IPS-15b (cell line): Measurements from ENCODE around the gene ROMO1.
"Not testable (repeated sequence)": the region's sequence is repeated elsewhere in the genome, so short reads cannot be mapped to it uniquely, and the experiment has no call there.

ENCODE experiments used
- H3K27me3 ChIP-seq: one replicate; pipeline ENCODE4 v1.6.1; 2013; ENCODE audit warnings: low read length; ENCODE audit not compliant: control insufficient read depth, insufficient read depth
- H3K36me3 ChIP-seq: one replicate; pipeline ENCODE4 v1.6.1; 2013; ENCODE audit warnings: low read length; ENCODE audit not compliant: control insufficient read depth, insufficient read depth
- H3K4me1 ChIP-seq: one replicate; pipeline ENCODE4 v1.6.1; 2013; ENCODE audit warnings: mild to moderate bottlenecking, low read length; ENCODE audit not compliant: control insufficient read depth, insufficient read depth
- H3K4me3 ChIP-seq: one replicate; pipeline ENCODE4 v1.5.1; 2013; ENCODE audit warnings: low read depth, low read length
- H3K9ac ChIP-seq: one replicate; pipeline ENCODE4 v1.6.1; 2013; ENCODE audit warnings: low read depth, mild to moderate bottlenecking, low read length
- H3K9me3 ChIP-seq: one replicate; pipeline ENCODE4 v1.6.1; 2013; ENCODE audit warnings: mild to moderate bottlenecking, low read length; ENCODE audit not compliant: control insufficient read depth, insufficient read depth

The ROMO1 gene

GRCh38 chr20:35704514-35705261 lies 5.5 kb downstream of the ROMO1 start:
- Histone ChIP-seq H3K9me3 (no peaks in the 10 kb centered on the region), H3K4me3 (no peak overlapping the region), H3K27me3 (no peaks in the 10 kb centered on the region), H3K36me3 (peaks cover 21% of the 10 kb centered on the region), H3K9ac (no peak overlapping the region), H3K4me1 (no peaks in the 10 kb centered on the region)

GRCh38 chr20:35705894-35706293 lies 6.7 kb downstream of the ROMO1 start:
- H3K9ac ChIP-seq, H3K4me1 ChIP-seq, H3K4me3 ChIP-seq, H3K9me3 ChIP-seq, H3K27me3 ChIP-seq: not testable (repeated sequence)
- H3K36me3 ChIP-seq = peaks cover 26% of the 10 kb centered on the region

GRCh38 chr20:35706591-35707529 lies 7.7 kb downstream of the ROMO1 start:
- H3K9ac ChIP-seq, H3K4me1 ChIP-seq, H3K9me3 ChIP-seq, H3K27me3 ChIP-seq, H3K4me3 ChIP-seq: not testable (repeated sequence)
- peaks cover 29% of the 10 kb centered on the region for H3K36me3 ChIP-seq

- Histone ChIP-seq H3K4me1 (no peaks in the 10 kb centered on the region), H3K4me3 (no peak overlapping the region), H3K27me3 (no peaks in the 10 kb centered on the region), H3K36me3 (peaks cover 37% of the 10 kb centered on the region), H3K9me3 (no peaks in the 10 kb centered on the region), H3K9ac (no peak overlapping the region)
These were observed 9.3 kb downstream of the ROMO1 start for GRCh38 chr20:35708502-35708901.

- no peaks in the 10 kb centered on the region for H3K4me1 ChIP-seq
- H3K9ac ChIP-seq = no peak overlapping the region
- H3K9me3 ChIP-seq = no peaks in the 10 kb centered on the region
- H3K4me3 ChIP-seq = no peak overlapping the region
- no peaks in the 10 kb centered on the region for H3K27me3 ChIP-seq
- H3K36me3 ChIP-seq = peaks cover 44% of the 10 kb centered on the region
These were observed 10.1 kb downstream of the ROMO1 start for GRCh38 chr20:35709259-35709658.

GRCh38 chr20:35710039-35710438 lies 10.8 kb downstream of the ROMO1 start:
- H3K4me1 ChIP-seq = no peaks in the 10 kb centered on the region
- no peak overlapping the region for H3K4me3 ChIP-seq
- no peaks in the 10 kb centered on the region for H3K27me3 ChIP-seq
- no peak overlapping the region for H3K9ac ChIP-seq
- H3K36me3 ChIP-seq = peaks cover 44% of the 10 kb centered on the region
- H3K9me3 ChIP-seq = no peaks in the 10 kb centered on the region

- no peaks in the 10 kb centered on the region for H3K27me3 ChIP-seq
- no peak overlapping the region for H3K9ac ChIP-seq
- no peak overlapping the region for H3K4me3 ChIP-seq
- no peaks in the 10 kb centered on the region for H3K9me3 ChIP-seq
- no peaks in the 10 kb centered on the region for H3K4me1 ChIP-seq
- peaks cover 49% of the 10 kb centered on the region for H3K36me3 ChIP-seq
These were observed 11.8 kb downstream of the ROMO1 start for GRCh38 chr20:35710884-35711587.

GRCh38 chr20:35711588-35712209 lies 12.5 kb downstream of the ROMO1 start:
- Histone ChIP-seq H3K4me3 (no peak overlapping the region), H3K27me3 (no peaks in the 10 kb centered on the region), H3K9ac (no peak overlapping the region), H3K36me3 (peaks cover 49% of the 10 kb centered on the region), H3K9me3 (no peaks in the 10 kb centered on the region), H3K4me1 (no peaks in the 10 kb centered on the region)

- H3K4me1 ChIP-seq, H3K9me3 ChIP-seq, H3K9ac ChIP-seq, H3K4me3 ChIP-seq, H3K27me3 ChIP-seq: not testable (repeated sequence)
- peaks cover 41% of the 10 kb centered on the region for H3K36me3 ChIP-seq
These were observed 13.9 kb downstream of the ROMO1 start for GRCh38 chr20:35713120-35713519.

- Histone ChIP-seq H3K9ac (no peak overlapping the region), H3K4me3 (no peak overlapping the region), H3K36me3 (peaks cover 47% of the 10 kb centered on the region), H3K9me3 (no peaks in the 10 kb centered on the region), H3K27me3 (no peaks in the 10 kb centered on the region), H3K4me1 (no peaks in the 10 kb centered on the region)
These were observed 14.9 kb downstream of the ROMO1 start for GRCh38 chr20:35714127-35714526.

GRCh38 chr20:35715652-35716051 lies 16.4 kb downstream of the ROMO1 start:
- H3K4me3 ChIP-seq = no peak overlapping the region
- no peaks in the 10 kb centered on the region for H3K4me1 ChIP-seq
- no peaks in the 10 kb centered on the region for H3K27me3 ChIP-seq
- peaks cover 49% of the 10 kb centered on the region for H3K36me3 ChIP-seq
- H3K9ac ChIP-seq = no peak overlapping the region
- no peaks in the 10 kb centered on the region for H3K9me3 ChIP-seq
